GM23248 (cell line): Measurements from ENCODE around the gene TRIO. TPM values are rescaled to one million over a fixed set of nuclear protein-coding genes. Genes with fewer than 3 reads are reported as not detected.

ENCODE experiments used
- DNase-seq: peaks from one replicate; pipeline ENCODE4 v3.0.0-alpha.2; 2015
- H2AFZ ChIP-seq: fragments of 200-600 bp; sonication (generic); 2 replicates; pipeline ENCODE4 v1.6.1; 2016; ENCODE audit warnings: antibody characterized with exemption
- H3F3A ChIP-seq: fragments of 200-600 bp; sonication (generic); 2 replicates; pipeline ENCODE4 v1.6.1; 2016; ENCODE audit warnings: mild to moderate bottlenecking, antibody characterized with exemption, mixed run types; ENCODE audit not compliant: insufficient read depth
- H3K27ac ChIP-seq: fragments of 200-600 bp; sonication (generic); 2 replicates; pipeline ENCODE4 v1.5.1; 2016; ENCODE audit warnings: mild to moderate bottlenecking
- H3K27me3 ChIP-seq: fragments of 200-600 bp; sonication (generic); replicated peaks from 2 replicates; pipeline ENCODE4 v1.6.1; 2016; ENCODE audit warnings: mild to moderate bottlenecking; ENCODE audit not compliant: insufficient read depth
- H3K36me3 ChIP-seq: fragments of 200-600 bp; sonication (generic); 2 replicates; pipeline ENCODE4 v1.6.1; 2016; ENCODE audit warnings: low read depth, mild to moderate bottlenecking
- H3K4me1 ChIP-seq: fragments of 200-600 bp; sonication (generic); 2 replicates; pipeline ENCODE4 v1.6.1; 2016; ENCODE audit warnings: mild to moderate bottlenecking; ENCODE audit not compliant: insufficient read depth
- H3K4me2 ChIP-seq: fragments of 200-600 bp; sonication (generic); one replicate; pipeline ENCODE4 v1.6.1; 2016; ENCODE audit warnings: mild to moderate bottlenecking; ENCODE audit not compliant: unreplicated experiment
- H3K4me3 ChIP-seq: fragments of 200-600 bp; sonication (generic); 2 replicates; pipeline ENCODE4 v1.5.1; 2016; ENCODE audit warnings: mild to moderate bottlenecking
- H3K79me2 ChIP-seq: fragments of 200-600 bp; sonication (generic); 2 replicates; pipeline ENCODE4 v1.6.1; 2016; ENCODE audit warnings: mild to moderate bottlenecking; ENCODE audit not compliant: insufficient read depth
- H3K9ac ChIP-seq: fragments of 200-600 bp; sonication (generic); 2 replicates; pipeline ENCODE4 v1.6.1; 2016; ENCODE audit warnings: mild to moderate bottlenecking
- H3K9me2 ChIP-seq: fragments of 200-600 bp; sonication (generic); 2 replicates; pipeline ENCODE4 v1.6.1; 2016; ENCODE audit warnings: mixed run types, mild to moderate bottlenecking, moderate library complexity; ENCODE audit not compliant: insufficient read depth
- H3K9me3 ChIP-seq: fragments of 200-600 bp; sonication (generic); one replicate; pipeline ENCODE4 v1.6.1; 2017; ENCODE audit warnings: low read depth
- H4K20me1 ChIP-seq: fragments of 200-600 bp; sonication (generic); 2 replicates; pipeline ENCODE4 v1.6.0; 2016; ENCODE audit not compliant: insufficient read depth
- EZH2 ChIP-seq: fragments of 200-600 bp; sonication (generic); IDR thresholded peaks from 2 replicates; pipeline ENCODE4 v1.6.1; 2018; ENCODE audit warnings: antibody characterized with exemption, mild to moderate bottlenecking; ENCODE audit not compliant: insufficient read depth, poor library complexity, severe bottlenecking
- EZH2phosphoT487 ChIP-seq: fragments of 200-600 bp; sonication (generic); IDR thresholded peaks from 2 replicates; pipeline ENCODE4 v1.6.1; 2018; ENCODE audit warnings: antibody characterized with exemption, moderate library complexity, mild to moderate bottlenecking, low read depth; ENCODE audit not compliant: insufficient read depth
- WGBS, 2 experiments: methylation state at CpG; one replicate each; pipeline ENCODE4 v1.1.6; 2015 to 2017; ENCODE audit warnings: low lambda C conversion rate in 2 of 2, low coverage in 1 of 2; ENCODE audit errors: missing lambda C conversion rate in 2 of 2; 5-methylcytosine and 5-hydroxymethylcytosine counted together
- in situ Hi-C: fragments of 300-500 bp; cut with MboI; formaldehyde crosslinking; loops from 2 replicates; pipeline ENCODE4 v1.15.0; 2020
- polyA plus RNA-seq: library from polyadenylated mRNA; unstranded; fragments of >200 nt; fragmentation: Nextera tagmentation; extraction: Ambion mirVana; gene quantifications from 2 replicates; pipeline ENCODE4 v1.2.1, GENCODE V29; 2016
- total RNA-seq: library from RNA; depleted of rRNA; stranded (reverse); fragments of >200 nt; shearing (Covaris generic); gene quantifications from 2 replicates; pipeline ENCODE4 v1.2.3, GENCODE V29; 2014

The TRIO gene
- total and polyA plus RNA-seq, 2 experiments from 2014 or later = 28.1 to 198 TPM

DNA sequence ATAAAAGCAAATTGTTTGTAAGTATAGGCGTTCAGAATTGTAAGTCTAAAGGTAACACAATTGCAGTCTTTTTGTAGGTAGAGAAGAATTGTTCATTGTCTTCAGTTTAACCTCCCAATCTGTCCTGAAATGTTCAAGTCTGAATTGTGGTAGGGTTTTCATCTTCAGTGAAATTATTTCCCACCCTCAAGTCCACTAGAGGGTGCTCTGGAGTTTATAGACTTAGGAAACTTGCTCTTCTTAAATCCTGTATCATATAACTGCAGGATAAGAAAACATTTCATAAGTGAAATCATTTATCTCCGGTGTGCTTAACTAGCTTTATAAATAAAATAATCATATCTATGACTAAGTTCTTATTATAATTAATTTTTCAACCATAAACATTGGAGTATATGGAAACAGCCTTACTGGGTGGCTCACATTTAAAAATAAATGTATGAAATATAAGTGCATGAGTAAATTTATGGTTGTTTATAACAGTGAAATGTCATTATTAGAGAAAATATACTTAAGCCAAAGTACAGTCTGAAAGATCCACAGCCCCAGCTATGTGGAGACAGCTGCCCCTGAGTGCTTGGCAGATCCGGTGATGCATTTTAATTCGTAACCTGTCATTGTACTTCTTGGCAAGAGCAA, 256.0 kb downstream of the TRIO start:
- in situ Hi-C loops = loop anchor here (10.0 kb wide), 1 partner anchor 246 kb away; no protein-coding TSS in a partner anchor
- Histone ChIP-seq H3K27ac (peak overlapping the region; percentile 74), H2AFZ (no peak overlapping the region), H3K27me3 (no peaks in the 10 kb centered on the region), H3K36me3 (peaks cover 60% of the 10 kb centered on the region), H3K4me3 (peak overlapping the region; percentile 1; the same call in 1 of the 2 replicates), H3F3A (peaks cover 85% of the 10 kb centered on the region), H3K4me1 (peaks cover 60% of the 10 kb centered on the region), H3K9me3 (no peaks in the 10 kb centered on the region), H4K20me1 (no peaks in the 10 kb centered on the region), H3K9ac (peak overlapping the region; percentile 24; the same call in 1 of the 2 replicates), H3K9me2 (no peaks in the 10 kb centered on the region), H3K4me2 (peak overlapping the region; percentile 63), H3K79me2 (peaks cover 59% of the 10 kb centered on the region)
- WGBS, 2 experiments = 53 to 54% methylated on average over 4 of the region's 4 CpGs
- no peak for TF ChIP-seq EZH2phosphoT487
- TF ChIP-seq EZH2 = no peak
- DNase-seq = peak; percentile 82

DNA sequence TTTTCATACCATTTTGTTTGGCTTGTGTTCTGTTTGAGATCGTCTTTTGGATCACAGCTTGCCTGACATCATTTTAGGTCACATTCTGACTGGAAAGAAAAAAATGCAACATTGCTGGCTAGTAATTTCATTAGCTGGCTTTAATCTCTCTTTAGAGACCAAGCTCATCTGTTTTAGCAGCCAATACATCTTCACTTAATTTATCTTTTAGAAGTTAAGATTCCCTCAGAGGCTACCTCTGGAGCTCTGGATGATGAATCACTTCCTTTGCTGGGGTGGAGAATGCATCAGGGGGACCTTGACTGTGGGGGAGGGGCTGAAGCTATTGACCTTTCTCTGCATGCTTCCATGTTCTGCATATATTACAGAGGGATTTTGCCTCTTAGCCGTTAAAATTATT, 256.9 kb downstream of the TRIO start:
- no peak for TF ChIP-seq EZH2
- 0 out of 2 replicates have a peak, but pooled peaks have one; percentile 39 for TF ChIP-seq EZH2phosphoT487
- Histone ChIP-seq H4K20me1 (no peaks in the 10 kb centered on the region), H3K4me3 (no peak overlapping the region), H3K9me2 (no peaks in the 10 kb centered on the region), H3K36me3 (peaks cover 60% of the 10 kb centered on the region), H3K9me3 (no peaks in the 10 kb centered on the region), H2AFZ (no peak overlapping the region), H3K27me3 (no peaks in the 10 kb centered on the region), H3K27ac (peak overlapping the region; percentile 74), H3K9ac (0 out of 2 replicates have a peak overlapping the region, but pooled peaks have one; percentile 24), H3K4me1 (peaks cover 63% of the 10 kb centered on the region), H3F3A (peaks cover 85% of the 10 kb centered on the region), H3K4me2 (peak overlapping the region; percentile 63), H3K79me2 (peaks cover 59% of the 10 kb centered on the region)
- peak; percentile 83 for DNase-seq
- 16 to 33% methylated on average over 2 of the region's 2 CpGs for WGBS, 2 experiments
- in situ Hi-C loops = no loop called here

DNA sequence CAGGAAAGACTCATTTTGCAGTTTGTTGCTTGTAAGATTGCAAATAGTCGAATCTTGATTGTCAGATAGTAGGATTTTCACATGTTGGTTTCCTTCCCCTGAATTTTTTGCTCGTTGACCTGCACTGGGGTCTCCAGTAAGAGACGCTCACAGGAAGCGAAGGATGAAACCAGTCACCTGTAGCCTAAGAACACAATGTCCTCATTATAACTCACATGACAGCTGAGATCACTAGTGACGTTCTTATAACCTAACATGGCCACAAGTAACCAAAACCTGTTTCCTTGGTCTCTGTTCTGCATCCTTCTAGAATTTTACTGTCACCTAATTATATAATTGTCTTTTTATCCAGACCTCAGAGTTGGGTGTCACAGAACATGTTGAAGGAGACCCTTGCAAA, 257.5 kb downstream of the TRIO start:
- H3K79me2 ChIP-seq = peaks cover 59% of the 10 kb centered on the region

DNA sequence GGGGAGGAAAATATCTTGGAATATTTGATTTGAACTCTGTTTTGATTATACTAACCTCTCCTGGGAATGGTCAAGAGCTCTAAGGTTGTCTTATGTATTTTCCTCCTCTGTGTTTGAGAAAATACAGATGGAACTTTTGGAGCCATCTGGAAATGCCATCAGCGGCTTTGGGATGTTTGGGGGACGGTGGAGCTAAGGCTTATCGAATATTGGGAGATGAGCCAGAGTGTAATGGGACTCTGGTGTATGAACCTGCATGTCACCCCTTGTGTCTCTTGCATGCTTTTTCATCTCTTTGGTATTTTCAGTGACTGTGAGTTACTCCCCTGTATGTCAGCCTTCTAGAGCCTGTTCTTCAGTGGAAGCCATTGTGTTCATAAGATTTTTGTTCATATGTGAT, 258.5 kb downstream of the TRIO start:
- Histone ChIP-seq H3K4me3 (no peak overlapping the region), H4K20me1 (no peaks in the 10 kb centered on the region), H3K27ac (peak overlapping the region; percentile 5; the same call in 1 of the 2 replicates), H3K9me2 (no peaks in the 10 kb centered on the region), H3K36me3 (peaks cover 60% of the 10 kb centered on the region), H3K79me2 (peaks cover 55% of the 10 kb centered on the region), H3F3A (peaks cover 86% of the 10 kb centered on the region), H3K9me3 (no peaks in the 10 kb centered on the region), H3K4me2 (no peak overlapping the region), H3K4me1 (peaks cover 76% of the 10 kb centered on the region), H3K27me3 (no peaks in the 10 kb centered on the region), H2AFZ (no peak overlapping the region), H3K9ac (no peak overlapping the region)
- WGBS, 2 experiments = 85 to 88% methylated on average over 3 of the region's 3 CpGs
- TF ChIP-seq EZH2phosphoT487 = no peak
- TF ChIP-seq EZH2 = no peak
- no peak for DNase-seq
- in situ Hi-C loops = no loop called here

More for the DNA sequence above, 257.5 kb downstream of the TRIO start:
- H3K4me2 ChIP-seq = peak overlapping the region; percentile 63
- WGBS, 2 experiments = 92 to 94% methylated on average over 5 of the region's 5 CpGs
- H3K4me1 ChIP-seq = peaks cover 68% of the 10 kb centered on the region
- no peaks in the 10 kb centered on the region for H3K9me2 ChIP-seq
- no peak overlapping the region for H3K4me3 ChIP-seq
- no peak for DNase-seq
- no peak overlapping the region for H3K9ac ChIP-seq
- H2AFZ ChIP-seq = no peak overlapping the region
- no peaks in the 10 kb centered on the region for H4K20me1 ChIP-seq
- H3K27ac ChIP-seq = peak overlapping the region; percentile 74
- H3K36me3 ChIP-seq = peaks cover 60% of the 10 kb centered on the region
- H3F3A ChIP-seq = peaks cover 85% of the 10 kb centered on the region
- H3K27me3 ChIP-seq = no peaks in the 10 kb centered on the region
- in situ Hi-C loops = no loop called here
- TF ChIP-seq EZH2phosphoT487 (no peak), EZH2 (no peak)
- H3K9me3 ChIP-seq = no peaks in the 10 kb centered on the region
